GM12878 (cell line): Measurements from ENCODE around the gene BRD3. TPM values are rescaled to one million over a fixed set of nuclear protein-coding genes. Genes with fewer than 3 reads are reported as not detected.
A peak's percentile ranks its signal among the peaks of the same experiment; 100 is the strongest.

Experiments used
- CBX3 ChIP-seq: fragments of 200-600 bp; sonication (generic); IDR thresholded peaks from 2 replicates; pipeline ENCODE4 v1.6.1; 2016; ENCODE audit warnings: low read depth, borderline replicate concordance
- CBX5 ChIP-seq: sonication (generic); IDR thresholded peaks from 2 replicates; pipeline ENCODE4 v1.6.1; 2016; ENCODE audit warnings: low read depth, moderate library complexity, mild to moderate bottlenecking, inconsistent platforms
- HDAC6 ChIP-seq: fragments of 200-600 bp; sonication (generic); IDR thresholded peaks from one replicate; pipeline ENCODE4 v1.8.0; 2017; ENCODE audit warnings: antibody characterized with exemption; ENCODE audit not compliant: unreplicated experiment
- NBN ChIP-seq: fragments of 450-650 bp; IDR thresholded peaks from 2 replicates; pipeline ENCODE4 v1.6.1; 2016
- NFIC ChIP-seq: IDR thresholded peaks from 2 replicates; pipeline ENCODE4 v1.6.1; 2012; ENCODE audit warnings: low read depth, mild to moderate bottlenecking, inconsistent platforms, low read length, moderate library complexity
- RELA ChIP-seq: fragments of 450-650 bp; IDR thresholded peaks from 2 replicates; pipeline ENCODE4 v1.8.0; 2014; ENCODE audit warnings: borderline replicate concordance; ENCODE audit not compliant: partially characterized antibody
- RFX5 ChIP-seq: IDR thresholded peaks from 2 replicates; pipeline ENCODE4 v1.6.1; 2011; ENCODE audit warnings: low read depth, low read length, improper control_type of control experiment
- SIN3A ChIP-seq: IDR thresholded peaks from 2 replicates; pipeline ENCODE4 v1.6.1; 2012; ENCODE audit warnings: low read depth, low read length, improper control_type of control experiment
- SMAD5 ChIP-seq: IDR thresholded peaks from 2 replicates; pipeline ENCODE4 v1.6.1; 2016; ENCODE audit warnings: antibody characterized with exemption, low read depth
- TCF3 ChIP-seq: IDR thresholded peaks from 2 replicates; pipeline ENCODE4 v1.6.1; 2012; ENCODE audit warnings: low read depth, mild to moderate bottlenecking, low read length, borderline replicate concordance; ENCODE audit not compliant: insufficient read depth
- ZBED1 ChIP-seq: IDR thresholded peaks from 2 replicates; pipeline ENCODE4 v1.6.1; 2016; ENCODE audit warnings: borderline replicate concordance
- ZNF217 ChIP-seq: fragments of 450-650 bp; IDR thresholded peaks from 2 replicates; pipeline ENCODE4 v1.6.1; 2017; ENCODE audit warnings: antibody characterized with exemption, mild to moderate bottlenecking
- polyA plus RNA-seq, 11 experiments: library from polyadenylated mRNA; depleted of rRNA in 4 of 11; unstranded in 6 of 11; stranded (reverse) in 5 of 11; fragments of >200 nt; fragmentation: Nextera tagmentation in 4 of 11; fragmentation: Illumina TruSeq in 1 of 11; extraction: Ambion mirVana in 4 of 11; extraction: Trizol in 1 of 11; gene quantifications; 1 replicate in 1 of 11; 2 replicates in 10 of 11; pipeline versions ENCODE4 v1.2.1 to v1.2.3, GENCODE V29; 2011 to 2016; ENCODE audit warnings: inconsistent platforms in 2 of 11, missing spikeins in 2 of 11, low read depth in 1 of 11
- total RNA-seq, 4 experiments: library from RNA; depleted of rRNA in 3 of 4; stranded (reverse); fragments of >200 nt in 3 of 4; fragmentation: Illumina TruSeq in 1 of 4; extraction: Trizol in 1 of 4; gene quantifications; 2 replicates each; pipeline versions ENCODE4 v1.2.1 to v1.2.3, GENCODE V29; 2013 to 2021
- TF ChIP-seq, protein P1 (sequence below): fragments of 450-650 bp; IDR thresholded peaks from 2 replicates; pipeline ENCODE4 v1.6.1; 2017; ENCODE audit warnings: antibody characterized with exemption, mild to moderate bottlenecking, moderate library complexity
- TF ChIP-seq, protein P2 (sequence below): IDR thresholded peaks from 2 replicates; pipeline ENCODE4 v1.6.1; 2012; ENCODE audit warnings: low read depth, low read length, improper control_type of control experiment

Gene BRD3
- total and polyA plus RNA-seq, 10 of the 15 experiments (the other 5 are each of a cell fraction or from before 2014, with no cell fraction given), result 0.53 to 20.8 (median 4.8) TPM

DNA sequence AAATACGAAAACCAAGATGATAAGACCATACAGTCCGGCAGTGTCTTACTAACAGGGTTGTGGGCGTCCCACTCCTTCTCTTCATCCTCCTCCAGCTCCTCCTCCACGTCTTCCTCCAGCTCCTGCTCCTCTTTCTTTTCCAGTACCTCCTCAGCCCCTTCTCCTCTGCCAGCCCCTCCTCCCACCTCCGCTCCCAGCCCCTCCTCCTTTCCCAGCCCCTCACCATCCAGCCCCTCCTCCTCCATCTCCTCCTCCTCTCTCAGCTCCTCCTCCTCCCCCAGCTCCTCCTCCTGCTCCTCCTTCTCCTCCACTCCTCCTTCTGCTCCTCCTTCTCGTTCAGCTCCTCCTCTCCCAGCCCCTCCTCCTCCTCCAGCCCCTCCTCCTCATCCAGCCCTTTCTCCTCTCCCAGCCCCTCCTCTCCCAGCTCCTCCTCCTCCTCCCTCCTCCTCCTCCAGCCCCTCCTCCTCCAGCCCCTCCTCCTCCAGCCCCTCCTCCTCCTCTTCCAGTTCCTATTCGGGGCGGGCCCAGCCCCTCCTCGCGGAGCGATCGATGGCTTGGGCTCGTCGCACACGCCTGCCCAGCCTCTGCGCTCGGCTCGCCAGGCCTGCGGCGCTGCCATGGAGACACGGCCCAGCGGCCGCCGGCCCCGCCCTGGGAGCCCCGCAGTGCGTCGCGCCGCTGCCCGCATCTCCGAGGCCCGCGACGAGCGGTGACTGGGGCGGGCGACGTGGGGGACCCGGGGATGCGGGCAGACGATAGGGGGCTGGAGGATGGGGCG lies 42.8 kb downstream of the BRD3 start, which contains the start of gene BRD3OS (continued):
- TF ChIP-seq, protein P1, sequence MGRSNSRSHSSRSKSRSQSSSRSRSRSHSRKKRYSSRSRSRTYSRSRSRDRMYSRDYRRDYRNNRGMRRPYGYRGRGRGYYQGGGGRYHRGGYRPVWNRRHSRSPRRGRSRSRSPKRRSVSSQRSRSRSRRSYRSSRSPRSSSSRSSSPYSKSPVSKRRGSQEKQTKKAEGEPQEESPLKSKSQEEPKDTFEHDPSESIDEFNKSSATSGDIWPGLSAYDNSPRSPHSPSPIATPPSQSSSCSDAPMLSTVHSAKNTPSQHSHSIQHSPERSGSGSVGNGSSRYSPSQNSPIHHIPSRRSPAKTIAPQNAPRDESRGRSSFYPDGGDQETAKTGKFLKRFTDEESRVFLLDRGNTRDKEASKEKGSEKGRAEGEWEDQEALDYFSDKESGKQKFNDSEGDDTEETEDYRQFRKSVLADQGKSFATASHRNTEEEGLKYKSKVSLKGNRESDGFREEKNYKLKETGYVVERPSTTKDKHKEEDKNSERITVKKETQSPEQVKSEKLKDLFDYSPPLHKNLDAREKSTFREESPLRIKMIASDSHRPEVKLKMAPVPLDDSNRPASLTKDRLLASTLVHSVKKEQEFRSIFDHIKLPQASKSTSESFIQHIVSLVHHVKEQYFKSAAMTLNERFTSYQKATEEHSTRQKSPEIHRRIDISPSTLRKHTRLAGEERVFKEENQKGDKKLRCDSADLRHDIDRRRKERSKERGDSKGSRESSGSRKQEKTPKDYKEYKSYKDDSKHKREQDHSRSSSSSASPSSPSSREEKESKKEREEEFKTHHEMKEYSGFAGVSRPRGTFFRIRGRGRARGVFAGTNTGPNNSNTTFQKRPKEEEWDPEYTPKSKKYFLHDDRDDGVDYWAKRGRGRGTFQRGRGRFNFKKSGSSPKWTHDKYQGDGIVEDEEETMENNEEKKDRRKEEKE, result no peak
- TF ChIP-seq TCF3 (no peak), NFIC (no peak), NBN (peak; percentile 88), SIN3A (peak; percentile 85), SMAD5 (no peak), CBX3 (no peak), ZNF217 (no peak), RELA (peak; percentile 73), ZBED1 (no peak), HDAC6 (no peak), CBX5 (no peak), RFX5 (no peak)
- TF ChIP-seq, protein P2, sequence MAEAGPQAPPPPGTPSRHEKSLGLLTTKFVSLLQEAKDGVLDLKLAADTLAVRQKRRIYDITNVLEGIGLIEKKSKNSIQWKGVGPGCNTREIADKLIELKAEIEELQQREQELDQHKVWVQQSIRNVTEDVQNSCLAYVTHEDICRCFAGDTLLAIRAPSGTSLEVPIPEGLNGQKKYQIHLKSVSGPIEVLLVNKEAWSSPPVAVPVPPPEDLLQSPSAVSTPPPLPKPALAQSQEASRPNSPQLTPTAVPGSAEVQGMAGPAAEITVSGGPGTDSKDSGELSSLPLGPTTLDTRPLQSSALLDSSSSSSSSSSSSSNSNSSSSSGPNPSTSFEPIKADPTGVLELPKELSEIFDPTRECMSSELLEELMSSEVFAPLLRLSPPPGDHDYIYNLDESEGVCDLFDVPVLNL, result no peak
- TF ChIP-seq, all 136 proteins: peak for 39
